Lower lobe of right lung (tissue), 2 donors: ENCODE data around the gene MRGPRG. TPM values are rescaled to one million over a fixed set of nuclear protein-coding genes. Genes with fewer than 3 reads are reported as not detected.
"Not testable (repeated sequence)": the region's sequence is repeated elsewhere in the genome, so short reads cannot be mapped to it uniquely, and the experiment has no call there.

ENCODE experiments used
- ATAC-seq, 2 donors: fragments of 200-7000 bp; cut with Tn5 transposase; one replicate each; pipeline ENCODE4 v1.9.1; 2020 to 2022; ENCODE audit warnings: mild to moderate bottlenecking in 2 of 2, moderate library complexity in 2 of 2
- DNase-seq: peaks from one replicate; pipeline ENCODE4 v3.0.0-alpha.2; 2020
- H3K27ac ChIP-seq: fragments of 200-600 bp; one replicate; pipeline ENCODE4 v1.8.0; 2022
- H3K27me3 ChIP-seq: fragments of 200-600 bp; one replicate; pipeline ENCODE4 v1.8.0; 2022; ENCODE audit warnings: low read depth
- H3K36me3 ChIP-seq: fragments of 200-600 bp; one replicate; pipeline ENCODE4 v1.8.0; 2022; ENCODE audit warnings: mild to moderate bottlenecking
- H3K4me1 ChIP-seq: fragments of 200-600 bp; one replicate; pipeline ENCODE4 v1.8.0; 2022
- H3K4me3 ChIP-seq: fragments of 200-600 bp; one replicate; pipeline ENCODE4 v1.8.0; 2022; ENCODE audit warnings: mild to moderate bottlenecking
- H3K9me3 ChIP-seq: fragments of 200-600 bp; one replicate; pipeline ENCODE4 v1.8.0; 2022
- intact Hi-C: fragments of 100-400 bp; cut with DNase I; formaldehyde crosslinking; loops from one replicate; pipeline ENCODE4 v1.11.0; 2022
- total RNA-seq: library from RNA; stranded (reverse); fragmentation: NEBNext Ultra II Directional; extraction: Animal tissue kit (Norgen Biotek cat#: 25700); gene quantifications from one replicate; pipeline ENCODE4 v1.2.1, GENCODE V29; 2021
- TF ChIP-seq, protein P1 (sequence below): fragments of 200-600 bp; IDR thresholded peaks from one replicate; pipeline ENCODE4 v1.8.0; 2022; ENCODE audit warnings: antibody characterized with exemption, mild to moderate bottlenecking
- donor health status: DM: no; HTN: yes; CAD: no; lungs with severe emphysema.

MRGPRG gene
- total RNA-seq, 1 donor from 2014 or later = not detected

DNA sequence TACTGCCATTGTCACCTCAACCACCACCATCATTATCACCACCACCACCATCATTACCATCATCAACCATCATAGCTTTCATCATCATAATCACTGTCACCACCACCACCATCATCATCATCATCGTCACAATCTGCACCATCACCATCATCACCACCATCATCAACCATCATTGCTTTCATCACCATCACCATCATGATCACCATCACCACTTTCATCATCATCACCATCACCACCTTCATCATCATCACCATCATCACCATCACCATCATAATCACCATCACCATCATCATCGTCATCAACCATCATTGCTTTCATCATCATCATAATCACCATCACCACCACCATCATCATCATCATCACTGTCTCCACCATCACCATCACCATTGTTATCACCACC is 44.8 kb downstream of the MRGPRG start:
- TF ChIP-seq, protein P1, sequence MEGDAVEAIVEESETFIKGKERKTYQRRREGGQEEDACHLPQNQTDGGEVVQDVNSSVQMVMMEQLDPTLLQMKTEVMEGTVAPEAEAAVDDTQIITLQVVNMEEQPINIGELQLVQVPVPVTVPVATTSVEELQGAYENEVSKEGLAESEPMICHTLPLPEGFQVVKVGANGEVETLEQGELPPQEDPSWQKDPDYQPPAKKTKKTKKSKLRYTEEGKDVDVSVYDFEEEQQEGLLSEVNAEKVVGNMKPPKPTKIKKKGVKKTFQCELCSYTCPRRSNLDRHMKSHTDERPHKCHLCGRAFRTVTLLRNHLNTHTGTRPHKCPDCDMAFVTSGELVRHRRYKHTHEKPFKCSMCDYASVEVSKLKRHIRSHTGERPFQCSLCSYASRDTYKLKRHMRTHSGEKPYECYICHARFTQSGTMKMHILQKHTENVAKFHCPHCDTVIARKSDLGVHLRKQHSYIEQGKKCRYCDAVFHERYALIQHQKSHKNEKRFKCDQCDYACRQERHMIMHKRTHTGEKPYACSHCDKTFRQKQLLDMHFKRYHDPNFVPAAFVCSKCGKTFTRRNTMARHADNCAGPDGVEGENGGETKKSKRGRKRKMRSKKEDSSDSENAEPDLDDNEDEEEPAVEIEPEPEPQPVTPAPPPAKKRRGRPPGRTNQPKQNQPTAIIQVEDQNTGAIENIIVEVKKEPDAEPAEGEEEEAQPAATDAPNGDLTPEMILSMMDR = no peak
- Histone ChIP-seq H3K9me3 (peaks cover 8% of the 10 kb centered on the region), H3K27ac (no peak overlapping the region), H3K36me3 (no peaks in the 10 kb centered on the region), H3K27me3 (peaks cover 5% of the 10 kb centered on the region), H3K4me3 (no peak overlapping the region), H3K4me1 (peaks cover 9% of the 10 kb centered on the region)
- intact Hi-C loops = no loop called here
- no peak for ATAC-seq
- no peak for DNase-seq

DNA sequence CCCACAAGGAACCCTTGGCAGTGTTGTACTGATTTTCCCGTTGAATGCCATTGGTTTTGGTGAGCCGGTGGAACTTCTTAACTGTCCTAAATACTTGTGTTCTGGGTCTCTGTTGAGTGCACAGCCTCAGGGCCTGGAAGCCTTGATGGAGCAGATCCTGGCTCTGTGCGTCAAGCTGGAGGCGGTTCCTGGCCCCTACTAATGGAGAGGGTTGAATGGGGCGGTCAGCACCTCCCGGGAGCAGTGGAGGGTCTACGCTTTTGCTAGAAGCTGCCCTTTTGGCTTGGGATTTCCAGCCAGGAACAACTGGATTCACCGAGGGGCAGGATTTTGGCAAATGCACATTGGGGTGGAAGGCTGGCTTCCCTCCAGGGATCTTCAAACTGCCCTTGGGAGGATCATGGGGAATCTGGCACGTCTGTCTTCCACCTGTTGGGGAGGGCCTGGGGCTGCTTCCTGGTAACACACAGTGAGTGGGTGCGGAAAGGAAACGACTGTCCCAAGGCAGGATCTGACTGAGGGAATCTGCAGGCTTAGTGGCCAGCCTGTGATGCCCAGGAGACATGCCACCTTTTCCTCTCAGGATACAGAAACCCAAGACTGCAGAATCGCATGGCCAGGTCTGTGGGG is 46.6 kb downstream of the MRGPRG start:
- TF ChIP-seq, protein P1 = no peak
- no peak overlapping the region for H3K4me3 ChIP-seq
- ATAC-seq (no peak), DNase-seq (peak; percentile 19)
- H3K9me3 ChIP-seq = peaks cover 8% of the 10 kb centered on the region
- no peaks in the 10 kb centered on the region for H3K36me3 ChIP-seq
- peaks cover 9% of the 10 kb centered on the region for H3K4me1 ChIP-seq
- peaks cover 5% of the 10 kb centered on the region for H3K27me3 ChIP-seq
- no peak overlapping the region for H3K27ac ChIP-seq
- intact Hi-C loops = no loop called here

- TF ChIP-seq, protein P1 = no peak
- DNase-seq (peak; percentile 32), ATAC-seq (no peak)
- H3K4me3 ChIP-seq = no peak overlapping the region
- H3K9me3 ChIP-seq = no peaks in the 10 kb centered on the region
- no peak overlapping the region for H3K27ac ChIP-seq
- peaks cover 9% of the 10 kb centered on the region for H3K4me1 ChIP-seq
- intact Hi-C loops = no loop called here
- peaks cover 5% of the 10 kb centered on the region for H3K27me3 ChIP-seq
- H3K36me3 ChIP-seq = no peaks in the 10 kb centered on the region
Observed at GRCh38 chr11:3170756-3171650, 47.6 kb downstream of the MRGPRG start.

- H3K9me3 ChIP-seq = no peaks in the 10 kb centered on the region
- H3K27me3 ChIP-seq = peaks cover 5% of the 10 kb centered on the region
- ATAC-seq (no peak), DNase-seq (peak; percentile 43)
- no peak overlapping the region for H3K27ac ChIP-seq
- peak overlapping the region; percentile 45 for H3K4me3 ChIP-seq
- intact Hi-C loops = no loop called here
- no peaks in the 10 kb centered on the region for H3K36me3 ChIP-seq
- H3K4me1 ChIP-seq = peaks cover 17% of the 10 kb centered on the region
- TF ChIP-seq, protein P1 = no peak
Observed at GRCh38 chr11:3170044-3170755, 48.4 kb downstream of the MRGPRG start.

- ATAC-seq = peak; percentile 44 to 46
- H3K4me3 ChIP-seq = peak overlapping the region; percentile 45
- TF ChIP-seq, protein P1 = no peak
- no peak overlapping the region for H3K27ac ChIP-seq
- peaks cover 19% of the 10 kb centered on the region for H3K4me1 ChIP-seq
- no peaks in the 10 kb centered on the region for H3K9me3 ChIP-seq
- intact Hi-C loops = no loop called here
- peak; percentile 55 for DNase-seq
- H3K36me3 ChIP-seq = no peaks in the 10 kb centered on the region
- peaks cover 5% of the 10 kb centered on the region for H3K27me3 ChIP-seq
Observed at GRCh38 chr11:3169255-3170043, 49.2 kb downstream of the MRGPRG start.

GRCh38 chr11:3168742-3169254 is 49.8 kb downstream of the MRGPRG start:
- peak overlapping the region; percentile 45 for H3K4me3 ChIP-seq
- H3K36me3 ChIP-seq, intact Hi-C loops, ATAC-seq, H3K9me3 ChIP-seq, H3K27ac ChIP-seq, H3K27me3 ChIP-seq, DNase-seq: not testable (repeated sequence)
- H3K4me1 ChIP-seq = peaks cover 25% of the 10 kb centered on the region
